ENCODE measurements around the gene SCAPER. TPM values are rescaled to one million over a fixed set of nuclear protein-coding genes. Genes with fewer than 3 reads are reported as not detected.
"Not testable (repeated sequence)": the region's sequence is repeated elsewhere in the genome, so short reads cannot be mapped to it uniquely, and the experiment has no call there.

SCAPER gene
- total RNA-seq, 1 experiment from 2014 or later = 5.2 TPM

DNA sequence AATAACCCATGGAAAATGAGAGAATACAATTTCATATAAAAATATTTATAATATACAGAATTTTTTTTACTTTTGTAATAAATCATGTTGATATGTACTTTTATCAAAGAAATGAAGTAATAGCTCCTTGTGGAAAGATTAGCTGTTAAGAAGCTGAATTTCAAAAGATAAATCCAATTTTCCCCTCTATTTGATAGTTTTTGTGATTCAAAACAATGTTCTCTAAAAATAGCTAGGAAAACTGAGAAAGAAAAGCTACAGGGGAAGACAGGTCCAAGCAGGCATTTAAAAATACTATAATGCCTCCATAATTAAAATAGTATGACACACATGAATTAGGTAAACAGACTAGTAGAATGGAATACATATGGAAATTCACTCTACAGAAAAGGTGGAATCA is 44.9 kb downstream of the SCAPER start:
- no peak for DNase-seq (ENCODE audit: low read depth)

- not testable (repeated sequence) for DNase-seq (ENCODE audit: low read depth)
Measured at GRCh38 chr15:76850367-76850766, 54.8 kb downstream of the SCAPER start.

DNA sequence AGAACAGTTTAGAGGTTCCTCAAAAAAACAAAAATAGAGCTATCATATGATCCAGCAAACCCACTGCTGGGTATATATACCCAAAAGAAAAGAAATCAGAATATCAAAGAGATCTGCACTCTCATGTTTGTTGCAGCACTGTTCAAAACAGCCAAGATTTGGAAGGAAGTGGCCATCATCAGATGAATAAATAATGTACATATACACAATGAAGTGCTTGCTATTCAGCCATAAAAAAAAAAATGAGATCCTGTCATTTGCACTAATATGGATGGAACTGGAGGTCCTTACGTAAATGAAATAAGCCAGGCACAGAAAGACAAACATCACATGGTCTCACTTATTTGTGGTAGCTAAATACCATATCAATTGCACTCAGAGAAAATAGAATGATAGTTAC is 58.4 kb downstream of the SCAPER start:
- no peak for DNase-seq (ENCODE audit: low read depth)

DNA sequence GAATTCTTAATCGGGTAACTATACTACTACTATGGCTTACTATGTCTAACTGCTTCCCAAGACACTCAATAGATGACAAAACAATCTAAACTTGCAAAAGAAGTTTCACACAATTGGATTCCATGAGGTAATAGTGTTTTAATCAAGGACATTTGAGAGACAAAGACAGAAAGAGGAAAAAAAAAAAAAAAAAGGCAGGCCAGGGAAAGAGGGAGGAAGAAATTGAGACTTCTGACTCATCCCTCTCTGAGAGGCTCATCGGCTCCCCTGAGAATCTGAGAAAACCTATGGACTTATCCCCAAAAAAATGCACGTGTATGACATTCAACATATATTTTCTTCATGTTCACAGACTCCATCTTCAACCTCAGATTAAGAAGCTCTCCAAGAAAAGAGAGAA is 61.0 kb downstream of the SCAPER start:
- DNase-seq (ENCODE audit: low read depth) = peak; percentile 7

- DNase-seq (ENCODE audit: low read depth) = no peak
Measured at GRCh38 chr15:76843269-76843668, 61.9 kb downstream of the SCAPER start.

GRCh38 chr15:76840830-76841460 is 64.2 kb downstream of the SCAPER start:
- peak; percentile 40 for DNase-seq (ENCODE audit: low read depth)

DNA sequence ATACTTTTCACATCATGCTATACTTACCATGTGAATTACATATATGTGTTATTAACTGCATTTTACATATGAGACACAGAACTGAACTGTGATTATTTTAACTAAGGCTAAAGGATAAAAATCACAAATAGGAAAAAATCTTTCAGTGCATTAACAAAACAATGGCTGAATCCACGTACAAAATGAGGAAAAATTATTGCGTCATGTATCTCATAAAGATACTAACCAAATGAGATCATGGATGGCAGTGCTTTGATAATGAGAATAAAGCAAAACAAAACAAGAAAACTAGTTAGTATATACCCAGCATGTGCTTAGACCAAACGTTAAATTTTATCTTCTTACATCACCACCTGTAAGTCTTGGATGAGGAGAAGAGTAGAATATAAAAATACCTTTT is 66.0 kb downstream of the SCAPER start:
- no peak for DNase-seq (ENCODE audit: low read depth)

GRCh38 chr15:76837474-76837873 is 67.7 kb downstream of the SCAPER start:
- no peak for DNase-seq (ENCODE audit: low read depth)

DNA sequence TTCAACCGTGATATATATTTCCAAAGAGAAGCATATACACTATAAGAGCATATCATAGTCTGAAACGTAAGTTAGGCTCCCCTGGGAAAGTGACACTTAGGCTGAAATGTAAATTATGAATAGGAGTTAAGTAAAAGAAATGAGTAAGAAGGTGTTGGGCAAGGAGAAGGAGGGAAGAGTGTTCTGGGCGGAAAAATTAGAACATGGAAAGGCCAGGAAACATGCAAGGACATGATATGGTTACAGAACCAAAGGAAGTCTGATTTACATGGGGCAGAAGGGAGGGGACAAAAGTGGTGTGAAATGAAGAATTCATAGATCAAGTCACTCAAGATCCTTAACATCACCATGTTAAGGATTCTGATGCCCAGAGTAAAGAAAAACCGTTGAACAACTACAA is 75.2 kb downstream of the SCAPER start:
- no peak for DNase-seq (ENCODE audit: low read depth)

GRCh38 chr15:76823890-76824289 is 81.2 kb downstream of the SCAPER start:
- no peak for DNase-seq (ENCODE audit: low read depth)

- DNase-seq (ENCODE audit: low read depth) = no peak
Measured at GRCh38 chr15:76823303-76823702, 81.8 kb downstream of the SCAPER start.

DNA sequence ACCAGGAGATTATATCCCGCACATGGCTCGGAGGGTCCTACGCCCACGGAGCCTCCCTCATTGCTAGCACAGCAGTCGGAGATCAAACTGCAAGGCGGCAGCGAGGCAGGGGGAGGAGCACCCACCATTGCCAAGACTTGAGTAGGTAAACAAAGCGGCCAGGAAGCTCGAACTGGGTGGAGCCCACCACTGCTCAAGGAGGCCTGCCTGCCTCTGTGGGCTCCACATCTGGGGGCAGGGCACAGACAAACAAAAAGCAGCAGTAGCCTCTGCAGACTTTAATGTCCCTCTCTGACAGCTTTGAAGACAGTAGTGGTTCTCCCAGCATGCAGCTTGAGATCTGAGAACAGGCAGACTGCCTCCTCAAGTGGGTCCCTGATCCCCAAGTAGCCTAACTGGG is 86.2 kb downstream of the SCAPER start:
- not testable (repeated sequence) for DNase-seq (ENCODE audit: low read depth)

GRCh38 chr15:76815421-76815820 is 89.7 kb downstream of the SCAPER start:
- DNase-seq (ENCODE audit: low read depth) = no peak

- DNase-seq (ENCODE audit: low read depth) = no peak
Measured at GRCh38 chr15:76812381-76812780, 92.8 kb downstream of the SCAPER start.

DNA sequence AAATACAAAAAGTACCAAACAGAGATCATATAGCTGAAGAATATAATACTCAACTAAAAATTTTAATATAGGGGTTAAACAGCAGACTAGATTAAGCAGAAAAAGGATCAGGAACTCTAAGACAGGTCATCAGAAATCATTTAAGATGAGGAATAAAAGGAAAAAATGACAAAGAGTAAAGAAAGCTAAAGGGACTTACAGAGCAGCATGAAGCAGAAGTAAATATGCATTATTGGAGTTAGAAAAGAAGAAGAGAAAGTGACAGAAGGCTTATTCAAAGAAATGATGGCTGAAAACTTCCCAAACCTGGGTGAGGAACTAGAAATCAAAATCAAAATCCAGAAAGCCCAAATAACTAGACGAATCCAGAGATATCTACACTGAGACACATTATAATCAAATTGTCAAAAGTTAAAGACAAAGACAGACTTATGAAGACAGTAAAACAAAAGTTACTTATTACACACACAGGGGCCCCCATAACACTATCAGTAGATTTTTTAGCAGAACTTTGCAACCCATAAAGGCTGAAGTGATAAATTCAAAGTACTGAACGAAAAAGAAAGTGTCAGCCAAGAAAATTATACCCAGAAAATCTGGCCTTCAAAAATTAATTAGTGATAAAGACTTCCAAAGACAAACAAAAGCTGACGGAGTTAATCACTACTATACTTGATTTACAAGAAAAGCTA is 95.6 kb downstream of the SCAPER start:
- DNase-seq (ENCODE audit: low read depth) = no peak

DNA sequence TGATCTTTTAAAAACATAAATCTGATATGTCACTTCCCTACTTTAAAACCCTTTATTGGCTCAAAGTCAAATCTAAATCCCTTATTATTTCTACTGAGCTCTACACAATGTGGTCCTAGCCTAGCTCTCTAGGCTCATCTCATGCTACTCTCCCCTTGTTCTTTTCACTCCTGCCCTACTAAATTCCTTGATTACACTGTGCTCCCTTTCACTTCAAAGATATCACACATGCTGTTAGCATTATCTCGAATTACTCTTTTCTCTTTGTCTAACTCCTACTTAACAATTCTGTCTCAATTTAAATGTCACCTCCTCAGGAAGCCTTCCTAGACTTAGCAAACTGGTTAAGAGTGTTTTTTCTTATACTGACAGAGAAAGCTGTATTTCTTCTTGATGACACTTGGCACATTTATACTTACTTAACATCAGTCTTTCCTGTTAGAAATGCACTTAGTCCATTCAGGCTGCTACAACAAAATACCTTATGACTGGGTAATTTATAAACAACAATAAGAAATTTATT is 102.0 kb downstream of the SCAPER start:
- DNase-seq (ENCODE audit: low read depth) = no peak

DNA sequence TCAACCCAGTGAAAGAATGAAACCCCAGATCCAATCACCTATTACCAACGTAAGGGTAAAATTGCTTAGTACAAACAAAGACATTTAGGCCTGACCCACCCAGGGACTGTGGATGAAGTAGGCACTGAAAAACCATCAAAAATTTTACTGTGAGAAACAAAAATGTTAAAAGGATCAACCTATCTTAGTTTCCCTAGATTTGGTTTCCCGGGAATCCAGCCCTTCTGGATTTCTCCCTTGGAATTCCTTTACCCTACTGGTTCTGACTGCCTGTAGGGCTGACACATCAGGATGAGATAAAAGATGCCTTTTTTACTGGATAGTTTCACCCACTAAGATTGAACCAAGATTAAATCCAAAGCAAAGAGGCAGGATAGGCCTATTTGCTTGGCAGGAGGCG is 102.7 kb downstream of the SCAPER start:
- DNase-seq (ENCODE audit: low read depth) = peak; percentile 3

- DNase-seq (ENCODE audit: low read depth) = peak; percentile 61
Measured at GRCh38 chr15:76799760-76800159, 105.4 kb downstream of the SCAPER start.

GRCh38 chr15:76795217-76795616 is 109.9 kb downstream of the SCAPER start:
- DNase-seq (ENCODE audit: low read depth) = no peak

- DNase-seq (ENCODE audit: low read depth) = no peak
Measured at GRCh38 chr15:76793162-76793561, 112.0 kb downstream of the SCAPER start.

- DNase-seq (ENCODE audit: low read depth) = no peak
Measured at GRCh38 chr15:76791511-76791910, 113.6 kb downstream of the SCAPER start.

DNA sequence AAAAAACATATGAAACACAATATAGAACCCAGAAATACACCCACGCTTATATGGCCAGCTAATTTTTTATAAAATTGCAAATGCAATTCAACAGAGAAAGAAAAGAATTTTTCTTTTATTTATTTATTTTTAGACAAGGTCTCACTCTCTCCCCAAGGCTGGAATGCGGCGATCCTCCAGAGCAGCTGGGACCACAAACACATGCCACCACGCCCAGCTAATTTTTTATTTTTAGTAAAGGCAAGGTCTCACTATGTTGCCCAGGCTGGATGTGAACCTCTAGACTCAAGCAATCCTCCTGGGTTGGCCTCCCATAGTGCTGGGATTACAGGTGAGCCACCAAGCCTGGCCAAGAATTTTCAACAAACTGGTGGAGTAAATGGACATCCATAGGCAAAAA is 117.9 kb downstream of the SCAPER start:
- DNase-seq (ENCODE audit: low read depth) = no peak

DNA sequence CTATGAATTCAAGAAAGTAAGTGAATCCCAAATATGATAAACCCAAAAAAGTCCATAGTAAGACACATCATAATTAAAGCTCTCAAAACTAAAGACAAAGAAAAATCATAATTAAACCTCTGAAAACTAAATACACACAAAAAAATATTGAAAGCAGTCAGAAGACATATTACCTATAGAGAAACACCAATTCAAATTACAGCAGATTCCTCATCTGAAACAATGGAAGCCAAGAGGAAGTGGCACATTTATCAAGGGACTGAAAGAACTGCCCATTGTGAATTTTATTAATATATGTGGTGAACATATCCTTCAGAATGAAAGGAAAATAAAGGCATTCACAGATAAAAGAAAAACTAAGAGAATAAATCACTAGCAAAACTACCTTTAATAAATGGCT is 128.2 kb downstream of the SCAPER start:
- peak; percentile 3 for DNase-seq (ENCODE audit: low read depth)

Measured in M059J (cell line).